Measurements from ENCODE around the gene SPATS1.

DNA sequence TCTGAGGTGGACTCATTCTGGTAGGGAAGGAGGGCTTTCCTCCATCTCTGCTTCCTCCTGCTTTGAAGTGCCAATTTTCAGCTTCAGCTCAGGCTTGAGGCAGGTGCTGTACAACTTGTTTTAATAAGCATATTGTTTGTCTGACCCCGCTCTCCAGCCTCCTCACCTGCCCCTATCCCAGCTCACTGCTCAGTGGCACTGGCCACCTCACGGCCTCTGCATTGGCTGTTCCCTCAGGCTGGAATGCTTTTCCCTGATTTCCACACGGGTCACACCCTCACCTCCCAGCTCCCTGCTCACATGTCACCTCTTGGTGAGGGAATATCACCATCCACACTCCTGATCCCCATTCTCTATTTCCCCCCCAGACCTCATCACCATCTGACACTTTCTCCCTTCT, 43.6 kb upstream of the SPATS1 start:
- TF ChIP-seq, protein P1, sequence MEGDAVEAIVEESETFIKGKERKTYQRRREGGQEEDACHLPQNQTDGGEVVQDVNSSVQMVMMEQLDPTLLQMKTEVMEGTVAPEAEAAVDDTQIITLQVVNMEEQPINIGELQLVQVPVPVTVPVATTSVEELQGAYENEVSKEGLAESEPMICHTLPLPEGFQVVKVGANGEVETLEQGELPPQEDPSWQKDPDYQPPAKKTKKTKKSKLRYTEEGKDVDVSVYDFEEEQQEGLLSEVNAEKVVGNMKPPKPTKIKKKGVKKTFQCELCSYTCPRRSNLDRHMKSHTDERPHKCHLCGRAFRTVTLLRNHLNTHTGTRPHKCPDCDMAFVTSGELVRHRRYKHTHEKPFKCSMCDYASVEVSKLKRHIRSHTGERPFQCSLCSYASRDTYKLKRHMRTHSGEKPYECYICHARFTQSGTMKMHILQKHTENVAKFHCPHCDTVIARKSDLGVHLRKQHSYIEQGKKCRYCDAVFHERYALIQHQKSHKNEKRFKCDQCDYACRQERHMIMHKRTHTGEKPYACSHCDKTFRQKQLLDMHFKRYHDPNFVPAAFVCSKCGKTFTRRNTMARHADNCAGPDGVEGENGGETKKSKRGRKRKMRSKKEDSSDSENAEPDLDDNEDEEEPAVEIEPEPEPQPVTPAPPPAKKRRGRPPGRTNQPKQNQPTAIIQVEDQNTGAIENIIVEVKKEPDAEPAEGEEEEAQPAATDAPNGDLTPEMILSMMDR (IDR thresholded peaks at IDR 0.05; ENCODE audit: low read length), result no peak
- TF ChIP-seq EZH2 (IDR thresholded peaks at IDR 0.05; ENCODE audit: borderline replicate concordance, low read length), result no peak
